IPS-18c (cell line): Measurements from ENCODE around the gene NADK.
"Not testable (repeated sequence)": the region's sequence is repeated elsewhere in the genome, so short reads cannot be mapped to it uniquely, and the experiment has no call there.

Source experiments
- H3K4me3 ChIP-seq: 2 replicates; pipeline ENCODE4 v1.7.0; 2013; ENCODE audit warnings: low read depth, mild to moderate bottlenecking, low read length, moderate library complexity; ENCODE audit not compliant: insufficient read depth
- H3K9me3 ChIP-seq: one replicate; pipeline ENCODE4 v1.6.1; 2013; ENCODE audit warnings: mild to moderate bottlenecking, low read length, moderate library complexity; ENCODE audit not compliant: control insufficient read depth, insufficient read depth

The NADK gene

GRCh38 chr1:1757422-1758058 is 20.7 kb downstream of the NADK start:
- H3K4me3 ChIP-seq: no peak overlapping the region
- no peaks in the 10 kb centered on the region for H3K9me3 ChIP-seq

DNA sequence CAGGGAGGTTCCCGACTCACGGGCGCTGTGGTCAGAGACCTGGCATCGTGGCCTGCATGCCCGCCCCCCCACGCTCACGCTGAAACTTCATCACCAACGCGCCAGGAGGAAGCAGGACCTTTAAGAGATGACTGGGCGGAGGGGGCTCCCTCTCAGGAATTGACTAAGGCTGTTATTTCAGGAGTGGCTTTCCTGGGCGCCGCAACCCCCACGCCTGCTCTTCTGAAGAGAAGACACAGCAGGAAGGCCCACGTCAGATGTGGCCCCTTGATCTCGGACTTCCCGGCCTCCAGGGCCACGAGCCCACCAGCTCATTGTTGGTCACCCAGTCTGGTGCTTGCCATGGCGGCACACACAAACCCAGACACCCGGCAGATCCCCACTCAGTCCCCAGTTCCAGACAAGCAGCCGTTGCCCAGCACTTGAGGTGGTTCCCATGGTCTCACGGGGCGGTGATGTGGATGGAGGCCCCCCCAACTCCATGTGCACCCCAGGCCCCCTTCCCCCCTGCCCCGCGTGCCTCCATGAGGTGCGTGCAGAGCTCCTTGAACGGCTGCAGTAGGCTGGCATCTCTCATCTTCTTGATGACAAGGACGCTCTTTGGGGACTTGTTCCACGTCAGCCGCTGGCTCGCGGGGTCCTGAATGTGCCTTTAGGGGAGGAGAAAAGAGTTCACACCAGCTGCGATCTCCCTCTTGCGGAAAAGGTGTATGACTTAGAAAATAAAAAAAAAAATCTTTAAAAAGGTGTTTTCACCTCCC is 21.4 kb downstream of the NADK start:
- Histone ChIP-seq H3K9me3 (no peaks in the 10 kb centered on the region), H3K4me3 (no peak overlapping the region)

DNA sequence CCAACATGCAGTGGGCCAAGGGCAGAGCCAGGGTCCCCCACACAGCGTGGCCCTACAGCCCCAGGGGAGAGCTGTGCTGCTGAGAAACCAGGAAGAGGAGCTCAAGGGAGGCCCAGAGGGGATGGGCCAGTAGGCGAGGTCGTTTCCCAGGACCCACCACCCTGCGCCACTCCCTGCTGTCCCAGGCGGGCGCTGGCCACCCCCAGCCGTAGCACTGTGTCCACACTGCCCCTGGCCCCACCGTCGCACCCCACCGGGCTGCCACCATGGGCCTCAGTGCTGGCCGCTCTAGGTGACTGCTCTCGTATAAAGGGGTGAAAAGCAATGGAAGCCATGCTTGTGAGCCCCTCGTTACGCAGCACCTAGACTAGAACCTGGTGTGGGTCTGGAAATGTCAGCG is 22.4 kb downstream of the NADK start:
- H3K9me3 ChIP-seq: no peaks in the 10 kb centered on the region
- no peak overlapping the region for H3K4me3 ChIP-seq

GRCh38 chr1:1755426-1755825 is 22.8 kb downstream of the NADK start:
- no peaks in the 10 kb centered on the region for H3K9me3 ChIP-seq
- no peak overlapping the region for H3K4me3 ChIP-seq

GRCh38 chr1:1754051-1754815 is 24.0 kb downstream of the NADK start:
- no peak overlapping the region for H3K4me3 ChIP-seq
- H3K9me3 ChIP-seq: no peaks in the 10 kb centered on the region

DNA sequence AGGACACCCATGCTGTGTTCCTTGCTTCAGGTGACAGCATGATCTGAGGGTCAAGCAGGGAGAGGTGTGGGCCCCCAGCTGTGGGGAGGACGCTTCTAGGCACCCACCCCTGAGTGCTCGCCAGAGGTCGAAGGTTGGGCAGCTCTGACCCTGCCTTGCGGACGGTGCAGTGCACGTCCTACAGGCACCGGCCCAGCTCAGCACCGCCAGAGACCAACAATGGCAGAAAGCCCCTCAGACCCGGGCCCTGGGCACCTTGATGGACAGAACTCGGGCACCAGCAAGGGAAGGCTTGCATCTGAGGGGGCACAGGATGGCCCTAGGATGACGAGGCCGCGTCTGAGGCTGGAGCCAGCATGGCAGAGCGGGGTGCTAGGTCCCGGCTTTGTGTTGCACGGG is 24.7 kb downstream of the NADK start:
- Histone ChIP-seq H3K4me3 (no peak overlapping the region), H3K9me3 (no peaks in the 10 kb centered on the region)

DNA sequence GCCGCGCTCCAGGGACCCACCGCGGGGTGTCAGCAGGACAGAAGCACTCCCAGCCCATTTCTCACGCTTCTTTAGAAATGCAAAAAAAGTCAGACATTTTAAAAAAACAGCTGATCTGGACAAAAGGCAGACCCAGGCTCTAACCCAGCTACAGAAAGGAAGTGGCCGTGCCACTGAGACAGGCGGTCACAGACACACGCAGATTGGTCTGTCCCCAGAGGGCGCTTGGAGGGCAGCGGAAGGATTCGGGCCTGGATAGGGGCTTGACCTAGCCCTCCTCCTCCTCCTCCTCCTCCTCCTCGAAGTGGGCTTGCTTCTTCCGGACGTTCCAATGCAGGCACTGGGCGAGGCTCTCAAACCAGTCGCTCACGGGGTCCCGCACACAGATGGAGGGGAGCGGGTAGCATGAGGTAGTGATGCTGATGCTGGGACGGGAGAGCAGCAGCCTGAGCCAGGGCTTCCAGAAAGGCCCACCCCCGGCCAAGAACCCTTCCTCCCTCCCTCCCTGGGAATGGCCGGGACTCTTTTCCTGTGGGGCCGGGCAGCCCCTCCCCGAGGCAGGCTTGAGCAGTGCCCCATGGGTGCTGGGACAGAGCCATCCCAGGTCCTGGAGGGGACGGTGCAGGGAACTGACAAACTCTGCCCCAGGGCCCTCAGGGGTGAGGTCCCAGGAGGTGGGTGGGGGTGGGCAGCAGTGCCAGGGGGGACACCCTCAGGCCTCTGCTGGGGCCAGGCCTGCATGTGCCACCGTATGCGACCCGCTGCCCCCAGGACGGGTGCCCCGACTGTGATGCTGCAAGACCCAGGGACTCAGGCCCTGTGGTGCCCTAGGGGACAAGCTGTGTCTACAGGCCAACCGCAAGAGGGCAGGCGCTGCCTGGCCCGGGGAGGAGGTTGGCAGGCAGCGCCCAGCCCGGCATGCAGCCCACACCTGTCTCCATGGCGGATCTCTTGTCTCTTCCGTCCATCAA is 25.3 kb downstream of the NADK start:
- Histone ChIP-seq H3K9me3 (no peaks in the 10 kb centered on the region), H3K4me3 (no peak overlapping the region)

GRCh38 chr1:1752190-1752589 is 26.1 kb downstream of the NADK start:
- no peak overlapping the region for H3K4me3 ChIP-seq

GRCh38 chr1:1749941-1750340 is 28.3 kb downstream of the NADK start:
- H3K9me3 ChIP-seq, H3K4me3 ChIP-seq: not testable (repeated sequence)

More at GRCh38 chr1:1752190-1752589, 26.1 kb downstream of the NADK start:
- H3K9me3 ChIP-seq: no peaks in the 10 kb centered on the region

DNA sequence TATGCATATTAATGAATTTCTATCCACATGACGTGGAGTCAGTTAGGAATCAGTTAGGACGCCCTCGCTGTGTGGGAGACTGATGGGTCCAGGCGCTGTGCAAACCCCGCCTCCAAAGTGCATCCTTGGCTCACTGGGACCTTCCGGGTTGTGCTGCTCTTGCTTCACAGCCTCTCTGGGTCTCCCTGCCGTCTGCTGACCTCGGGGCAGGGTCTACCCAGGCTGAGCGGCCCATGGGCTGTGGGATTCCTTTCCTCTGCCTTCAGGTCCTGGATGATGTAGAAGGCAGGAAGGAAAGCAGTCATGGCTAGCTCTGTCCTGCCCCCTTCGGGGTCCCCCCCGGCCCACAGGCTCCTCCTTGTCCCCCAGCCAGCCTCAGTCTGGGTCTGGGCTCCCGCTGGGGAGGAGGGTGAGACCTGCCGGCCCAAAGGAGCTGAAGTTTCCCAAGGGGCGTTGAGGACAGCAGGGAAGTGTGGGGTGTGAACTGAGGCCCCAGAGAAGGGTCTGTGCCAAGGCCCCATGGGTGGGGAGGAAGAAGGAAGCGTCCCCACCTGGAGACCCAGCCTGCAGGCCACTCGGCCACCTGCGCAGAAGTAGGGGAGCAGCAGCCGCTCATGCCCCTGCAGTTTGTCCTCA is 29.5 kb downstream of the NADK start:
- Histone ChIP-seq H3K9me3 (no peaks in the 10 kb centered on the region), H3K4me3 (no peak overlapping the region)

GRCh38 chr1:1746566-1746909 is 31.7 kb downstream of the NADK start:
- H3K9me3 ChIP-seq, H3K4me3 ChIP-seq: not testable (repeated sequence)

DNA sequence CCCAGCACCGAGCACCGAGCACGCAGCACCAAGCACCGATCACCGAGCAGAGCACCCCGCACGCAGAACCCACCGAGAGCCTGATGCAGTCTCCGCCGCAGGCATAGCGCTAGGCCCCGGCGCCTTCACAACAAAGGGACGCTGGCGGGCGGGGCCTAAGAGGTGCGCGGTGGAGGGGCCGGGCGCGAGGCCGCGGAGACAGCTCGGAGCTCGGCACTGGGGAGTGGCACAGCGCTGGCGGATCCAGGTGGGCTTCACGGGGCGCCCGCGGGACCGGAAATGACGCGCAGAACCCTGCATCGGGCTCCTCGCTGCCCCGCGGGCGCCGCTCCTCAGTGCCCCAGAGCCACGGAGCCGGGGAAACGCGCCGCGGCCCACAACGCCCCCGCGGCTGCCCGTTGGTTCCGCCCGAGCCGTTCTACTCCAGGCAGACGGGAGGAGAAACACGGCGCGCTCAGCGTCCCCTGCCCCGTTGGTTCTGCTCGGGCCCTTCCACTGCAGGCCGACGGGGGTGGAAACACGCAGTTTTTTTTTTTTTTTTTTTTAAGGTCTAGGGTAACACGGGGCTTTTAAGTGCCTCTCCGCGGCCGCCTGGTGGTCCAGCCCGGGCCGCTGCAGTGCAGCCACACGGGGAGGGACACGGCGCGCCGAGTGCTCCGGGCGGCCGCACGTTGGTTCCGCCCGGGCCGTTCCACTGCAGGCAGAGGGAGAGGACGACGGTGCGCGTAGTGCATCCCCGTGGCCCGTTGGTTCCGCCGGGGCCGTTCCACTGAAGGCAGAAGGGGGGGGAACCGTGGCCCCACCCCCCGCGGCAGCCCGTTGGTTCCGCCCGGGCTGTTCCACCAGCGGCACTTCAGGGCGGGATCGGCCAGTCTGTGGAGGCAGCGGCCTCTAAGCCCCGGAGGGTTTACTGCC is 32.4 kb downstream of the NADK start:
- H3K4me3 ChIP-seq: peak overlapping the region; percentile 20; the same call in 1 of the 2 replicates
- not testable (repeated sequence) for H3K9me3 ChIP-seq

DNA sequence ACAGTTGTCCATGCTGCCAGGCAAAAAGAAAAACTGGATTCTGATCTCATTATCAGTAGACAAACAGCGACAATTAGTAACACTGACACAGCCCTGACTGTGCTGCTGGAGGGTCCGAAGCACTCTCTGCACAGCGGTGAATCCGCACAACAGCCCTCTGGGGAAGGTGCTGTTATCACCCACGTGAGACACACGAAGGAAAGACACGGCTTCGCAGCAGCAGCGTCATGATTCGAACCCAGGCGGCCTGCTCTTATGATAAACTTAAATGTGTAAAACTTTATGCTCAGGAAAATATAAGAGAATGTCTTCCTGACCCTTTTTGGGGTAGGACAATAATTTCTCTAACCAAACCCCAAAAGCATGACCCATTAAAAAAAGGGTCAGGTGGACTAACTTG is 35.7 kb downstream of the NADK start:
- not testable (repeated sequence) for H3K9me3 ChIP-seq, H3K4me3 ChIP-seq

DNA sequence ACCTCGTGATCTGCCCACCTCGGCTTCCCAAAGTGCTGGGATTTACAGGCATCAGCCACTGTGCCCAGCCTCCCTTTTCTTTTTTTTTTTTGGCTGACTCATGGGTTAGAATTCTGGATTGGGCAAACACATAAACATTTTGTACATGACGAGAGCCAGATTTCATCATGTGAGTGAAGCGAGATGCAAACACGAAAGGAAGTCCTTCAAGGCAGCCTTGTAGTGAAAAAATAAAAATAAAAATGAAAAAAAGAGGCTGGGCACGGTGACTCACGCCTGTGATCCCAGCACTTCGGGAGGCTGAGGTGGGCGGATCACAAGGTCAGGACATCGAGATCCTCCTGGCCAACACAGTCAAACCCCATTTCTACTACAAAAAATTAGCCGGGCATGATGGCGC is 37.3 kb downstream of the NADK start:
- not testable (repeated sequence) for H3K9me3 ChIP-seq, H3K4me3 ChIP-seq

GRCh38 chr1:1738799-1739337 is 39.4 kb downstream of the NADK start:
- H3K4me3 ChIP-seq, H3K9me3 ChIP-seq: not testable (repeated sequence)
